H1 (cell line): ENCODE measurements around the gene RNF125. TPM values are rescaled to one million over a fixed set of nuclear protein-coding genes. Genes with fewer than 3 reads are reported as not detected.

Experiments
- CEBPB ChIP-seq: IDR thresholded peaks from 2 replicates; pipeline ENCODE4 v1.6.1; 2012; ENCODE audit warnings: low read depth, low read length
- KDM4A ChIP-seq: IDR thresholded peaks from one replicate; pipeline ENCODE4 v1.7.1; 2012; ENCODE audit warnings: low read depth, mild to moderate bottlenecking, moderate library complexity, low read length, inconsistent platforms; ENCODE audit not compliant: severe bottlenecking
- PHF8 ChIP-seq: fragments of 200-600 bp; sonication (generic); conservative IDR thresholded peaks from 2 replicates; pipeline ENCODE4 v1.7.1; 2012; ENCODE audit warnings: low read depth, mild to moderate bottlenecking, inconsistent platforms, low read length, moderate library complexity
- TAF7 ChIP-seq: optimal IDR thresholded peaks from 2 replicates; pipeline ENCODE3; 2011; ENCODE audit warnings: low read depth, mild to moderate bottlenecking, inconsistent platforms, low read length, moderate library complexity, borderline replicate concordance
- TEAD4 ChIP-seq: IDR thresholded peaks from 2 replicates; pipeline ENCODE4 v1.6.1; 2012; ENCODE audit warnings: low read depth, low read length, inconsistent platforms, mixed read lengths
- polyA plus RNA-seq, 7 experiments: library from polyadenylated mRNA; depleted of rRNA in 3 of 7; stranded (reverse) in 5 of 7; unstranded in 2 of 7; fragments of >200 nt in 5 of 7; fragments of 200-250 nt in 2 of 7; gene quantifications; 1 replicate in 5 of 7; 2 replicates in 1 of 7; 4 replicates in 1 of 7; pipeline versions ENCODE4 v1.2.1 to v1.2.3, GENCODE V29; 2011 to 2013; ENCODE audit warnings: missing spikeins in 2 of 7, mixed read lengths in 2 of 7
- total RNA-seq: library from RNA; stranded (reverse); fragmentation: NEBNext Ultra II Directional; extraction: Animal tissue kit (Norgen Biotek cat#: 25700); gene quantifications from 2 replicates; pipeline ENCODE4 v1.2.1, GENCODE V29; 2021

RNF125 gene
- total and polyA plus RNA-seq, 2 of the 8 experiments (the other 6 are each of a cell fraction or from before 2014, with no cell fraction given), result 14.3 to 15.2 TPM

DNA sequence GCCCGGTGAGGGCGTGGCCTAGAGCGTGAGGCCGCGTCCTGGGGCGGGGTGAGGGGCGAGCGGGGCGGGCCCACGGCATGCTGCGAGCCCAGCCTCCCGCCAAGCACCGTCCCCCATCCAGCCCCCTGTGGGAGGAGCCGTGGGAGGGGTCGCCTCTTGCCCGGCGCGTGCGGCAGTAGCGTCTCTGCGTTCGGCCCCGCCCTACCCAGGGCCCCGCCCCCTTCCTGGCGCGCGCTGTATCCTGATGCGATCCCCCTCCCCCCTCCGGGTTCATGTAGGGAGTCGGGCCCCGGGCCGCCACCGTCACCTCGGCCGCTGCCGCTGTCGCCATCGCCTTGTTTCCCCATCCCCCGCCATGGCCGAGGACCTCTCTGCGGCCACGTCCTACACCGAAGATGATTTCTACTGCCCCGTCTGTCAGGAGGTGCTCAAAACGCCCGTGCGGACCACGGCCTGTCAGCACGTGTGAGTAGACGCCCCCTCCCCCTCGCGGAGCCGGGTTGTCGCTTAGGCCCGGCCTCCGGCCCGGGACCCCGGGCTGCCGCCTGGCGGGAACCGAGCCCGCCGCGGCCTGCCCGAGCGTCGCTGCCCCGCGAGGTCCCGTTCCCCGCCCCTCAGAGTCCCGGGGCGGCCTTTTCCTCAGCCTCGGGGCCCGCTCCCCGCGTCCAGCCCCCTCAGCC lies 73.9 kb downstream of the RNF125 start (continued):
- TF ChIP-seq PHF8, result peak; percentile 85
- TF ChIP-seq KDM4A, result peak; percentile 49
- no peak; the same call in 1 of the 2 replicates for TF ChIP-seq TEAD4
- no peak for TF ChIP-seq TAF7
- no peak for TF ChIP-seq CEBPB
- TF ChIP-seq, all 59 proteins: peak for 18
